ENCODE data around the gene UBTD2.
"Not testable (repeated sequence)": the region's sequence is repeated elsewhere in the genome, so short reads cannot be mapped to it uniquely, and the experiment has no call there.

UBTD2 gene

GRCh38 chr5:172293054-172293744 is 9.6 kb upstream of the UBTD2 start:
- peak; percentile 80 for DNase-seq (ENCODE audit: low spot score)

DNA sequence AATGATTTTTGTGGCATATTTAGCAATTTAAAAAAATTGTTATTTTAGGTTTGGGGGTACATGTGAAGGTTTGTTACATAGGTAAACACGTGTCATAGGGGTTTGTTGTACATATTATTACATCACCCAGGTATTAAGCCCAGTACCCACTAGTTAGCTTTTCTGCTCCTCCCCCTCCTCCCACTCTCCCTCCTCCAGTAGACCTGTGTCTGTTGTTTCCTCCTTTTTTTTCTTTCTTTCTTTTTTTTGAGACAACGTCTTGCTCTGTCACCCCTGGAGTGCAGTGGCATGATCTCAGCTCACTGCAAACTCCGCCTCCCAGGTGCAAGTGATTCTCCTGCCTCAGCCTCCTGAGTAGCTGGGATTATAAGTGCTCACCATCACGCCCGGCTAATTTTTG is 8.3 kb upstream of the UBTD2 start:
- DNase-seq (ENCODE audit: low spot score) = not testable (repeated sequence)

DNA sequence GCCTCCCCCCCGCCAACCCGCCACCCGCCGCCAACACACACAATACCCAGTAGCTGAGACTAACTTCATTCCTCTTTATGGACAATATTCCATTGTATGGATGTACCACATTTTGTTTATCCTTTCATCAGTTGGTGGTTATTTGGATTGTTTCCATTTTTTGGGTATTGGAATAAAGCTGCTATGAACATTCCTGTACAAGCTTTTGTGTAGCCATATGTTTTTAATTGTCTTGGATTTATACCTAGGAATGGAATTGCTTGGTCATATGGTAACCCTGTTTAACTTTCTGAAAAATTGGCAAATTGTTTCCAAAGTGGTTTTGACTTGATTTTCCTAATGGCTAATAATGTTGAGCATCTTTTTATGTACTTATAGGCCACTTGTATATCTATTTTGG is 4.9 kb upstream of the UBTD2 start:
- no peak for DNase-seq (ENCODE audit: low spot score)

DNA sequence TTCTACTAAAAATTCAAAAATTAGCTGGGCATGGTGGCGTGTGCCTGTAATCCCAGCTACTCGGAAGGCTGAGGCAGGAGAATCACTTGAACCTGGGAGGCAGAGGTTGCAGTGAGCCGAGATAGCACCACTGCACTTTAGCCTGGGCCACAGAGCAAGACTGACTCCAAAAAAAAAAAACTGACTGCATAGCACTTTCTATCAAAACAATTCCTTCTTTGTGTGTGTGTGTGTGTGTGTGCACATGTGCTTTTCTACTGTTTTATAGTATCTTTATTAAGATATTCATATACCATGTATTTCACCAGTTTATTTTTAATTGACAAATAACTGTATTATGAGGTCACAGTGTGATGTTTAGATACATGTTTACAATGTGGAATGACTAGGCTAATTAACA is 3.6 kb upstream of the UBTD2 start:
- DNase-seq (ENCODE audit: low spot score) = not testable (repeated sequence)

GRCh38 chr5:172285226-172286143 is 1.9 kb upstream of the UBTD2 start:
- no peak for DNase-seq (ENCODE audit: low spot score)

GRCh38 chr5:172284611-172284980 is 1.0 kb upstream of the UBTD2 start:
- DNase-seq (ENCODE audit: low spot score) = no peak

DNA sequence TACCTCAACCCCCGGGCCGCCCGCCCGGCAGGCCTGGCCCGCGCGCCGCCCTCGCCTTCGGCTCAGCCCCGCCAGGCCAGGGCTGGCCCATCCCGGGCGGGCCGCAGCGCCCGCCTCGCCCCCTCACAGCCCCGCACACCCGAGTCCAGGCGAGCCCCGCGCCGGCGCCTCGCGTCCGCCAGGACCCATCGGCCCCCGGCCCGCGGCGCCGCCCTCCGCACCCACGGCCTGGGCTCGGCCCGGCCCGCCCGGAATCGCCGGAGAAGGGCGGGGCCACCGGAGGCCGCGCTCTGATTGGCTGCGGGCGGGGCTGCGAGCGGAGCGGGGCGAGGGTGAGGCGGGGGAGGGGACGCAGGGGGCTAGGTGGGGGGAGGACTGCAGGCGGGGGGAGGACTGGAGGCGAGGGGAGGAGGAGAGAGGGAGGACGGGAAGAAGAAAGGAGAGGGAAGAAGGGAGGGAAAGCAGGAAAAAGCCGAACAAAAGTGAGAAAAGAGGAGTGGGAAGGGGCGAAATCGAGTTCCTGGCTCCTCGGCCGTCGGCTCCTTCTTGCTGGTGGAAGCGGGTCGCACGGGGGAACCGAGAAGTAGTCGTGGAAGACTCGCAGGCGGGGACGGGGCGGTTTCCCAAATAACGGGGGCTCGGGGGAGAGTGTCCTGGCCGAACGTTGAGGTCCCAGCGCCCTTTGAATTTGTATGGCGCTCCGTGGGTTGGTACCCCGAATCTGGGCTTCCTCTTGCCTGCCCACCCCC is 472 bp upstream of the UBTD2 start:
- peak; percentile 69 for DNase-seq (ENCODE audit: low spot score)

- DNase-seq (ENCODE audit: low spot score) = no peak
These were observed 1.1 kb downstream of the UBTD2 start for GRCh38 chr5:172282272-172283019.

GRCh38 chr5:172281346-172281745 is 2.2 kb downstream of the UBTD2 start:
- DNase-seq (ENCODE audit: low spot score) = no peak

DNA sequence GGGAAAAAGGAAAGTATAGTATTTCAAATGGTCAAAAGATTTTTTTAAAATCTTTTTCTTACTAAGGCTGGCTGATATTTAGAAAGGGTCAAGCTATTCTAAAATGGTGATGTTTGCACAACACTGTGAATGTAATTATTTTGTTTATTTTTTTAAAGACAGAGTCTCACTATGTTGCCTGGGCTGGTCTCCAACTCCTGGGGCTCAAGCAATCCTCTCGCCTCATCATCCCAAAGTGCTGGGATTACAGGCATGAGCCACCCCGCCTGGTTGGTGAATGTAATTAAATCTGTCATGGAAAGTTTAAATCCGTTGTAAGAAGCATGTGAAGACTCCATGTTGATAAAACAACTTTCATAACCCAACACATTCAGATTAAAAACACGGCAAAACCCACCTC is 2.6 kb downstream of the UBTD2 start:
- DNase-seq (ENCODE audit: low spot score) = no peak

GRCh38 chr5:172280317-172280716 is 3.2 kb downstream of the UBTD2 start:
- no peak for DNase-seq (ENCODE audit: low spot score)

DNA sequence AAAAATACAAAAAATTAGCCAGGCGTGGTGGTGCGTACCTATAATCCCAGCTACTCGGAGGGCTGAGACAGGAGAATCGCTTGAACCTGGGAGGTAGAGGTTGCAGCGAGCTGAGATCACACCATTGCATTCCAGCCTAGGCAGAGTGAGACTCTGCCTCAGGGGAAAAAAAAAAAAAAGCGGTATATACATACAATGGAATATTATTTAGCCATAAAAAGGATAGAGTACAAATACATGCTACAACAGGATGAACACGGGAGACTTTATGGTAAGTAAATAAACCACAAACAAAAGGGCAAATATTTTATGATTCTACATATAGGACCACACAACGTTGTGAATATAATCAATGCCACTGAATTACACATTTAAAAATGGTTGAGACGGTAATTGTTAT is 5.2 kb downstream of the UBTD2 start:
- no peak for DNase-seq (ENCODE audit: low spot score)

GRCh38 chr5:172276214-172276613 is 7.3 kb downstream of the UBTD2 start:
- no peak for DNase-seq (ENCODE audit: low spot score)

- peak; percentile 62 for DNase-seq (ENCODE audit: low spot score)
These were observed 8.4 kb downstream of the UBTD2 start for GRCh38 chr5:172274951-172275753.

GRCh38 chr5:172267943-172268342 is 15.6 kb downstream of the UBTD2 start:
- DNase-seq (ENCODE audit: low spot score) = no peak

GRCh38 chr5:172266676-172267092 is 16.9 kb downstream of the UBTD2 start:
- DNase-seq (ENCODE audit: low spot score) = no peak

DNA sequence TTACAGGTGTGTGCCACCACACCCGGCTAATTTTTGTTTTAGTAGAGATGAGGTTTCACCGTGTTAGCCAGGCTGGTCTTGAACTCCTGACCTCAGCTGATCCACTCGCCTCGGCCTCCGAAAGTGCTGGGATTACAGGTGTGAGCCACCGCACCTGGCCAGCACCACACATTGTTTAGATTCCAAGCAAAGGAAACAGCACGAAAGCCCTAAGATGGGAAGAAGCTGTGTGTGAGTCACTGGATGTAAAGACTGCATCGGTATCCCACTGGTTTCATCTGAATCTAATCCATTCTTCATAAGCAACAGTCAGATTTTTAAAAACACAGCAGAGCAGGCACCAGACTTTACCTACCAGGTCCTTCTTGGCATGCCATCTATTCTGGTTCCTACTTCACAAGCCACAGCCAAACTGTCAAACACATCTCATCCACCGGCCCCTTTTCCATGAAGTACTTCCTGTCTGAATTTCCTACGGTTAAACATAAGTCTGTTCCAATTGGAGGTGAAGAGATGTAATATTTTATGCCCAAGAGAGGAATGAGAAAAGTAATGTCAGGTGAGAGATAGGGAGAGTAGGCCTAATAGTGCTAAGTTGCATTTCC is 17.4 kb downstream of the UBTD2 start:
- DNase-seq (ENCODE audit: low spot score) = no peak

- no peak for DNase-seq (ENCODE audit: low spot score)
These were observed 18.7 kb downstream of the UBTD2 start for GRCh38 chr5:172264815-172265395.

DNA sequence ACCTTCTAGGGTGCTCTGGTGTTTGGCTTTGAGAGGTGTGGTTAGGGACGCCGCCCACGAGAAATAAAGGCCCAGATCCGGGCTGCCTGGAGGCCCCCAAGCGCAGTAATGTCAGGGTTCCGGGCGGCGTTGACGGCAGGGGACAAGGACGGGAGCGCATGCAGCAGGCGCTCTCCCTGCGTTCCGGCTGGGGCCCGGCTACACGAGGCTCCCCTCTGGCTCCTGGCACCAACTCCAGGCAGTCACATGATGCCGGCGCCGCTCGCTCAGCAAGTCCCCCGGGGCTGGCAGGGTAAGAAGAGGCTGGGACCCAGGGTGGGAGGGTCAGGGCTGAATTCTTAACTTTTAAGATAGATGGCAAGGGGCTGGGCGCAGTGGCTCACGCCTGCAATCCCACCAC is 28.1 kb downstream of the UBTD2 start:
- DNase-seq (ENCODE audit: low spot score) = no peak

DNA sequence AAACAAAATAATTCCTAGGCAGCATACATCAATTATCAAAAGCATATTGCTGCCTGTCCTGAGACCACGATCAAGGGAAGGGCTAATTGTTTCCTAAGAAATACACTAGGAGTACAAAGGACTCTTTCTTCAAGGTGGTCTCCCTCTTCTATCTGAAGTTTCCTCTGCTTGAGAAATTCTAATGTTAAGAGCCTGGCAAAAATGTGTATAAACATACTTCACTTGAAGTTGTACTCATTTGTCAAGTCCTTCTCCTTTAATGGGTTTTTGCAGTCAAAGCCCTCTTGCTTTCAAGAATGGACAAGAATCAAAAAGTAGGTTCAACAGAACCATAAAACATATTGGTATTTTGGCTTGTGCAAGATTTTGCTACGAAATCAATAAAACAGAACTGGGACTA is 31.1 kb downstream of the UBTD2 start:
- DNase-seq (ENCODE audit: low spot score) = no peak
